ENCODE measurements around the gene ADAMTS2. TPM values are rescaled to one million over a fixed set of nuclear protein-coding genes. Genes with fewer than 3 reads are reported as not detected.

Gene ADAMTS2
- total and polyA plus RNA-seq, 2 of the 4 experiments (the other 2 are of a cell fraction): 19.0 to 58.8 TPM

- 0 out of 3 replicates have a peak overlapping the region, but pooled peaks have one; percentile 63 for H2BK15ac ChIP-seq (ENCODE audit: low read depth, low read length)
- H2BK120ac ChIP-seq (ENCODE audit: low read depth, low read length): peak overlapping the region; percentile 55
- CTCF ChIA-PET: no interaction called here
- peaks cover 36% of the 10 kb centered on the region for H3K9me1 ChIP-seq (ENCODE audit: insufficient read depth, low read length)
- H3K4me3 ChIP-seq (ENCODE audit: insufficient read depth, low read depth, low read length): no peak overlapping the region
- H3K9ac ChIP-seq (ENCODE audit: low read depth, low read length): no peak overlapping the region; the same call in 1 of the 2 replicates
- WGBS, 2 experiments (ENCODE audit: extremely low coverage in 2 of 2, insufficient read length in 1 of 2): no CpG with 5 or more reads among the region's 5 CpGs
- H3K36me3 ChIP-seq (ENCODE audit: control insufficient read depth, insufficient read depth, low read length): no peaks in the 10 kb centered on the region
- no TSS peak for BruUV-seq (replicated peaks)
- 0 out of 2 replicates have a peak overlapping the region, but pooled peaks have one; percentile 33 for H2AK5ac ChIP-seq (ENCODE audit: low read depth, low read length)
- POLR2A ChIA-PET (ENCODE audit: unreplicated experiment): no interaction called here
- peaks cover 22 to 60% of the 10 kb centered on the region in 2 experiments for H3K79me1 ChIP-seq (ENCODE audit: low read depth in 1 of 2, low read length in 2 of 2)
- peaks cover 38% of the 10 kb centered on the region for H3K4me1 ChIP-seq (ENCODE audit: control insufficient read depth, insufficient read depth, low read length)
- in situ Hi-C loops (cut with MboI; ENCODE audit: low sequenced_read_pairs) (no loop called here), intact Hi-C loops (cut with micrococcal nuclease) (no loop called here), dilution Hi-C loops (cut with HindIII; ENCODE audit: low sequenced_read_pairs, unreplicated experiment) (no loop called here)
- H4K91ac ChIP-seq (ENCODE audit: insufficient read depth, low read depth, low read length): peak overlapping the region; percentile 51; the same call in 1 of the 2 replicates
- no peak overlapping the region; the same call in 1 of the 2 replicates for H4K5ac ChIP-seq (ENCODE audit: low read depth, low read length)
- H3K9me3 ChIP-seq (ENCODE audit: control insufficient read depth, insufficient read depth, low read length): no peaks in the 10 kb centered on the region
- H3K23ac ChIP-seq (ENCODE audit: low read depth, low read length): no peak overlapping the region
- H3K14ac ChIP-seq (replicated peaks; ENCODE audit: low read depth, low read length): 0 out of 2 replicates have a peak overlapping the region, but pooled peaks have one; percentile 20
- H3K56ac ChIP-seq (ENCODE audit: extremely low read depth, insufficient read depth, low read length): no peak overlapping the region
- H3K18ac ChIP-seq (ENCODE audit: low read depth, low read length): no peak overlapping the region
- H3K27me3 ChIP-seq (ENCODE audit: control insufficient read depth, insufficient read depth, low read length): no peaks in the 10 kb centered on the region
- H3K4me2 ChIP-seq (ENCODE audit: low read depth, low read length): no peak overlapping the region
- ATAC-seq (ENCODE audit: low read depth) (no peak), DNase-seq (no peak)
- H2BK20ac ChIP-seq (ENCODE audit: low read depth, low read length): no peak overlapping the region
- peak overlapping the region; percentile 44 for H2AFZ ChIP-seq (replicated peaks; ENCODE audit: low read length, poor library complexity)
- H3K4ac ChIP-seq (ENCODE audit: low read depth, low read length): peak overlapping the region; percentile 40
- TF ChIP-seq CEBPB (IDR thresholded peaks at IDR 0.05; ENCODE audit: low read depth, low read length): 0 out of 2 replicates have a peak, but pooled peaks have one; percentile 12
- no peak for TF ChIP-seq MAFK (IDR thresholded peaks at IDR 0.05; ENCODE audit: low read depth, low read length)
- H2AK9ac ChIP-seq (replicated peaks; ENCODE audit: low read depth, low read length, poor library complexity): no peak overlapping the region
- peak overlapping the region in 1 of 2 experiments; percentile 28; a peak in 1 of 4 replicates for H4K8ac ChIP-seq (ENCODE audit: low read depth in 2 of 2, low read length in 2 of 2)
- H2BK5ac ChIP-seq (ENCODE audit: low read depth, low read length, poor library complexity, severe bottlenecking): no peak overlapping the region
- peak overlapping the region; percentile 44 for H3K27ac ChIP-seq (ENCODE audit: insufficient read depth, low read length)
- no peaks in the 10 kb centered on the region for H4K20me1 ChIP-seq (ENCODE audit: insufficient read depth, low read length)
Observed at GRCh38 chr5:179278546-179278945, 66.7 kb downstream of the ADAMTS2 start.
